NOMO-1 treated with DMSO at 0.1 percent for 48 hours (cell line): ENCODE measurements around the gene SLITRK6.
"Not testable (repeated sequence)": the region's sequence is repeated elsewhere in the genome, so short reads cannot be mapped to it uniquely, and the experiment has no call there.

Source experiments
- DNase-seq: peaks from one replicate; lab custom pipeline; 2025; ENCODE audit not compliant: unreplicated experiment; lab: John Stamatoyannopoulos, UW

Gene SLITRK6

DNA sequence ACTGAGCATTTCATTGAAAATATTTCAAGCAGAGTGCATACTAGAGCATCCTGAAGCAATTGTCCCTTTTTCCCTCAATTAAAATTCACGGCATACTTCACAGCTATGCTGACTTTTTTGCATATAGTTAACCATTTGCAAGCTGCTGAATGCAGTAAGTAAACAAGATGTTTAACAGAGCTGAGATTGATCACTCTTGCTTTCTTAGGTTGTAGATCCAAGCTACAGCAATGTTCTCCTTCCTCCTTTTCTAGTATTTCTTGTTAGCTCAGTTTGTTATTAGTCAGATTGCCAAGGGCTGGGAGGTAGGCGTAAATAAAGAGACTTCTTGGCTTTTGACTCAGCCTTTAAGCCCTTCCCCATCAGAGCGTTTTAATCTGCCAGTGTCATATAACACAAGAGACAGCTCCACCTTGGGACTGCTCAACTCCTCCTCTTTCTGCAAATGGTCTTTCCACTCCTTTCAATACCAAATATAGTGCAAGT lies at the start of gene SLITRK6:
SLITRK6 (minus strand) TSS at position 323 of the 486 bp plus-strand sequence. CDS start 2,911 bp downstream, outside the sequence.
- DNase-seq, result no peak

- no peak for DNase-seq
Observed at GRCh38 chr13:85847012-85847411, 47.8 kb upstream of the SLITRK6 start.

- no peak for DNase-seq
Observed at GRCh38 chr13:85841427-85841826, 42.2 kb upstream of the SLITRK6 start.

DNA sequence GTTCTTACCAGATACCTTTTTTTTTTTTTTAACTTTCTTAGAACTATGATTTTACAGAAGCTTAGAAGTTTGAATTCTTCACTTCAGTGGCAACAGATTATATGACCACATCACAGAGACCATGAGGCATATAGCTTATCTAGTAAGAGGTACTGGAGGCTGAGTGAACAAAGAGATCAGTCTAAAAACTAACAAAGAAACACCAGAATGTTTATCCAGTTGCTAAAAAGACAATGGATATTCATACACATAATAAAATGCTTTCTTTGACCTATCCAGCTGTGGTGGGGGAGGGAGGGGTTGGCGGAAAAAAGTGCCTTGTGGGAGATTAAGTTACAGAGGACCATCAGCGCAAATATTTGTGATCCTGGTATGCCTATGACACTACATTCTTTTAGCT lies 34.7 kb upstream of the SLITRK6 start:
- no peak for DNase-seq

GRCh38 chr13:85828094-85828684 lies 29.0 kb upstream of the SLITRK6 start:
- DNase-seq, result peak; percentile 6

DNA sequence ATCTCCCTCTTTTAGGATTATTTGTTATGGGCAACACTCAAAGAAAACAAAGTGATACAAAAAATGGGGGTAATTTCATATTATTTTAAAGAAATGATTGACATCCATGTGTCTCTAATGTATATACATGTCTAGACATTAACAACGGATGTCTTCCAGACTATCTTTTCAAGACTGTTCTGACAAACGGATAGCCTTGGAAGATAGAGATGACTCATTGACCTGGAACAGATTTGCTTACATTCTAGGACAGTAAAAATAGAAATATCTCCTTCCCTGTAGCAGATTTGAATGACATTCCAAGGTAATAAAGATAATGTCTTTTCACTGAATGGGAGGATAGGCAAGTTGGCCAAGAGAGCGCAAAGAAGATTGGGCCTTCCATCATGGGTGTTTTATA lies 26.2 kb upstream of the SLITRK6 start:
- no peak for DNase-seq

- no peak for DNase-seq
Observed at GRCh38 chr13:85823832-85824231, 24.6 kb upstream of the SLITRK6 start.

DNA sequence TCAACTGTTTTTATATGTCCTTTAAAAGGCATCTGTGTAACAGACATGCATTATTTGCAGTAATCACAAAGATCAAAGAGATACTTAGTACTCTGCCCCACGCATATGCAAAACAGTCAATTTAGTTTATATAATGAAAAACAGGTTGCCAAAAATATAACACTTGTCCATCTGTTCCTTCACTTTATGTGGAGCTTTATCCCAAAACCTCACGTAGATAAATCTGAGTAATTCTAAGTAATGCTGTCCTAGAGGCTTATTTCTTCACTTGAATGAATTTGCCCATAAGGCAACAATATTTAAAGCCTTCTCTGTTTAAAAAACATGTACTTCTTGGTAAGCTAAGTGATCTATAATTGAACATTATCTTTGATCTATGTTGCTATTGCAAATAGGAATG lies 20.3 kb upstream of the SLITRK6 start:
- DNase-seq, result no peak

DNA sequence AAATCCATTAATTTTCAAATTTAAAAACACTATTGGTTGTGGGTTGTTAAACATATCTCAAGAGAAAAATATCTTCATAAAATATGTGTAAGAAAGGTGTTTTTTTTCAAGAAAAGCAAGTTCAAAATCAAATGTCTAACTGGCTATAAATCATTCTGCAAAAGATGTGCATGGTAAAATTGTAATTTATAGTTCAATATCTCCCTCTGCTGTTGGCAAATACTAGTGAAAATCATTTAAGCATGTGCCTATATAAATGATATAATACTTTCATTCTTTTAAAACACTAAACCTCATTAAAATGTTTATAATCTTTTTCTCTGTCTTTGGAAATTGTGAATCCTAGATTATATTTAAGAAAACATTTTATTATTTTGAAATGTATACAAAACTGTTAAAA lies 17.2 kb upstream of the SLITRK6 start:
- no peak for DNase-seq

- no peak for DNase-seq
Observed at GRCh38 chr13:85812282-85812681, 13.1 kb upstream of the SLITRK6 start.

DNA sequence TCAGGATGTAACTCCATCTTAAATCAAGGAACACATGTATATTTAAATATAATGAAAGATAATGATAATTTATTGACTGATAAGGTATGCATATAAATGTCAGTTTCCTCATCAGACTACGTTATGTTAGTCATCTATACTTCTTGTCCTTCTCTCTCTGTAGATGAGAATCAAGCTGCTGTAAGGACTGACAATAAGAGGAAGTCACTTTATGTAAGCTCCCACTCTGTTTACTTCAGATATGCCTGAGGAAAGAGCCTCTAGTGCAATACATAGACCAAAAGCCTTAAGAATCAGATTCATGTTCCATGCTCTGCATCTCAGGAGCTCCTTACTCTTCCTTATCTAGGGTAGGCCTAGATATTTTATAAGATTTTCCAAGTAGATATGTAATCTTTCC lies 9.6 kb upstream of the SLITRK6 start:
- DNase-seq, result no peak

- peak; percentile 44 for DNase-seq
Observed at GRCh38 chr13:85806553-85807175, 7.4 kb upstream of the SLITRK6 start.

DNA sequence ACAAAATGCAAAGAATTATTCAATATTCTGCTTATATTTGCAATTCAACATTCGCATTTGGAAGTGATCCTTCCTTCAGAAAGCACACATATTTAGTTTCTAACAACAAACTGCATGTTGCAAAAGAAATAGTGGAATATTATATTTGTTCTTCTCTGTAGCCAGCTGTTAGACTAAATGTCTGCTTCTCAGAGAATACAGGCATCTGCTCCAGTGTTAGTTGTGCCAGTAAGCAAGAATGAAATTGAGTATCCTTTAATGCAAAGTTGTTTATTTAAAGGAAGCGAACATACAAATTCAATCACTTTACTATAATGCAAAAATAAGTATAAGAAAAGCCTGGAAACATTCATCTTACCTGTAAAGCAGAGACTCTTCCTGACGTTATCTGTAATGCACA lies 663 bp downstream of the SLITRK6 start:
- DNase-seq, result no peak

GRCh38 chr13:85797311-85797710 lies 1.9 kb downstream of the SLITRK6 start:
- DNase-seq, result no peak

DNA sequence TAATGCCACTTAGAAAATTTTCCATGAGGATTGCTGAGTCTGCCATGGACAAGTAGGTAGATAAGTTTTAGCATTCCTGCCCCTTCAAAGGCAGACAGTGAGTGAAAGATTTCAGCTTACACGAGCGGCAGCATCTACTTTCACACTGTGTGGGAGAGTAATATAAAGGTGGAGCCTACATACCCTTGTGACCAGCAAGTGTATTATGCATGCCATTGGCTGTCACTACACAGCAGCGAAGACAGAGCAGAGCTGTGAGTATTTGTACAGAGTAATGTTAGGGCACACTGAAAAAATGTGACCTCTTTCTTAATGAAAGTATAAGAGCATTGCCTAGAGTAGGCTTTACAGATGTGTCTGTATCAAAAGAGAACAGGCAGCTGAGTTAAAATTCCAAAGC lies 14.0 kb downstream of the SLITRK6 start:
- no peak for DNase-seq

GRCh38 chr13:85772367-85772766 lies 26.9 kb downstream of the SLITRK6 start:
- DNase-seq, result peak; percentile 89

GRCh38 chr13:85771856-85772255 lies 27.4 kb downstream of the SLITRK6 start:
- DNase-seq, result no peak

DNA sequence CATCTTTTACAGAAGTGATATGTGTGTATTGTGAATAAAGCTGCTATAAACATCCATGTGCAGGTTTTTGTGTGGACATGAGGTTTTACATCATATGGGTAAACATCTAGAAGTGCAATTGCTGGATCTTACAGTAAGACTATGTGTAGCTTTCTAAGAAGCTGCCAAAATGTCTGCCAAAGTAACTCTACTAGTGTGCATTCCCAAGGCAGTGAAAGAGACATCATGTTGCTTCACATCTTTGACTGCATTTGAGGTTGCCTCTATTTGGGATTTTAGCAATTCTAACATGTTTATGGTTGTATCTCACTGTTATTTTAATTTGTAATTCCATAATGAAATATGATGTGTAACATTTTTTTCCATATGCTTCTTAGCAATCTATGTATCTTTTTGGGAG lies 30.3 kb downstream of the SLITRK6 start:
- no peak for DNase-seq

DNA sequence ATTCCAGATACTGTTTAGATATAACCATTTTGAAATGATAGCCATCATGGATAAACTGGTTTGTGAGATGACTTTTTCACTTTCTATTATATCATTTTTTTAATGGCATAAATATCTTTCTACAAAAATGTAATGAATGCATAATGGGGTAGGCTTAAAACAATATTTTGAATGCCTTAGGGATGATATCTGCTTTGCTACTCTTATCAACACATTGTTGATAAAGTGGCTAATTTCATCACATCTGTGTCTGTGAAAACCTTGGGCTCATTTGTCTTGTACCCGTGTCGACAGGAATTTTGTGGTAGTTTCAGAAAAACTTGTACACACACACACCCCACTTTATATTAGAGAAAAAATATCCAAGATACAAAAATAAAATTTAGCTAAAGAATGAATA lies 44.1 kb downstream of the SLITRK6 start:
- no peak for DNase-seq

DNA sequence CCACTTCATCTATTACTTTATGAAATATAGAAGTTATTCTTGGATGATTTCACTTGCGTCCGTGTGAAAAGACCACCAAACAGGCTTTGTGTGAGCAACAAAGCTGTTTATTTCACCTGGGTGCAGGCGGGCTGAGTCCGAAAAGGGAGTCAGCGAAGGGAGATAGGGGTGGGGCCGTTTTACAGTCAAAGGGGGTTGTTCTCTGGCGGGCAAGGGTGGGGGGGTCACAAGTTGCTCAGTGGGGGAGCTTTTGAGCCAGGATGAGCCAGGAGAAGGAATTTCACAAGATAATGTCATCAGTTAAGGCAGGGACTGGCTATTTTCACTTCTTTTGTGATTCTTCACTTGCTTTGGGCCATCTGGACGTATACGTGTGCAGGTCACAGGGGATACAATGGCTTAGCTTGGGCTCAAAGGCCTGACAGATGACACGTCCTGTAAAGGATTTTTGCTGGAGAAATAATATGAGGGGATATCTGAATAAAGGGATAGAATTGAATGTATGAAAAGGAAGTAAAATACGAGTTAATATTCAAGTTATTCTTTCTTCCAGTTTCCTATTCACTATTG lies 55.9 kb downstream of the SLITRK6 start:
- not testable (repeated sequence) for DNase-seq
